GM04503 (cell line): ENCODE results near the gene TNFSF13B.
"Not testable (repeated sequence)": the region's sequence is repeated elsewhere in the genome, so short reads cannot be mapped to it uniquely, and the experiment has no call there.

Experiments
- DNase-seq: peaks from one replicate; pipeline ENCODE4 v3.0.0-alpha.2; 2012; ENCODE audit warnings: low read depth

Gene TNFSF13B

DNA sequence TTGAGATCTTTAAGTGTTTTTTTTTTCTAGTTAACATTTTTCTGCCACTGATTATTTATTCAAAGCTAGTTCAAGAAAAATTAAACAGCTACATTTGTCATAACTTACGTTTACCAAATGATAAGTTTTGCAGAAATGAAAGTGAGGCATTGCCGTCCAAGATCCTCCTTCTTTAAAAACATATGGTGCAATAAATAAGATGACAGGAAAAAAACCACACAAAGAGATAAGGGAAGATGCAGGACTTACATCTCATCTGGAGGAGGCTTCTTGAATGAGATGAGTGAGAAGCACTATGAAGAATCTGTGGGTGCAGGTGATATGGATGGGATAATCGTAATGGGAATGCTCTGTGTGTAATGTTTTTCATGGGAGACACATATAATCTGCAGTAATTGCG is 12.4 kb downstream of the TNFSF13B start:
- DNase-seq = no peak

DNA sequence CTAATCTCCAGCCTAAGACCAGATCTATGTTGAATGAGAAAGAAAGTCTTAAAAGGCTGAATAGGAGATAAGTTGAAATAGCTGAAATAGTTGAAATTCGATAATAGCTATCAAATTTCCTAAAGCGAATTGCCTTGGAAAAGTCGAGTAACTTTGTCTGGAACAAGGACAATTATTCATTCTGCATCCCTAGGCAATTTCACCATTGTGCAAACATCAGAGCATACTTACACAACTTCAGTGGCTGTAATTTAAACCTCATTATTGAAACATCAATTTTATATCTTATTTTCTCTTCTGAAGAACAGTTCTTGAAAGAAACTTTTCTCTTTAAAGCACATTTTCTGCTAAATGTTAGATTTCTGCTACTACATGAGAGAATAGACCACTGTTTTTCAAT is 13.6 kb downstream of the TNFSF13B start:
- no peak for DNase-seq

DNA sequence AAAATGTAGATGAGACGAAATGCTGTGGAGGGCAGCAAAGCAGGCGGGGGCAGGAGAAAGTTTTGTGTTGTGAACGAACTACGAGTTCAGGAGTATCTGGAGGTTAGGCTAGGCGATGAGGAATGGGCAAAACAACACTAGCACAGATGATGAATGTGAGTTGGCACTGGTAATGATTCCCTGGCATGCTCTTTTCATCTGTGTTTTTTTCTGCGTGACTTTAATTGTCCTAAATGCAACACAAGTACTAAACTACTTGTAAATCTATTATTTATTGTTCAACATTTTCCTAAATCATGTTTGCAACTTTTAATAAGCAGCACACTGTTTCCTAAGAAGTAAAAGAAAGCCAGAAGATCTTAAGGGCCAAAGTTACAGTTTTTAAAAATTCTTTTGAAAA is 19.2 kb downstream of the TNFSF13B start:
- no peak for DNase-seq

DNA sequence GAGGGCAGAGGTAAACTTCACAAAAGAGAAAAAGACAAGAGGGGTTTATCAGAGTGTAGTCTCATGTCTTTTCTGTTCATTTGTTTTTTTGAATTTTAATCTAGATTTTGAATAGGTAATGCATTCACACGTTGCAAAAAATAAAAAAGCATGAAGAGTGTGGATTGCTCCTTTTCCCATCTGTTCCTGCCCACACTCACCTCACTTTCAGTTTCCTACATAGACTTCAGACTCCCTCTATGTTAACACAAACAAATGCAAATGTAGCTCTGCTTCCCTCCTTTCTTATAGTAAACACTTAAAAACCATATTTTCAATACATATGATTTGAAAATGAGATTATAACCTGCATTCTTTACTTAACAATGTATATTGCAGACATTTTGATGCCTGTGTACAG is 20.3 kb downstream of the TNFSF13B start:
- DNase-seq = no peak

DNA sequence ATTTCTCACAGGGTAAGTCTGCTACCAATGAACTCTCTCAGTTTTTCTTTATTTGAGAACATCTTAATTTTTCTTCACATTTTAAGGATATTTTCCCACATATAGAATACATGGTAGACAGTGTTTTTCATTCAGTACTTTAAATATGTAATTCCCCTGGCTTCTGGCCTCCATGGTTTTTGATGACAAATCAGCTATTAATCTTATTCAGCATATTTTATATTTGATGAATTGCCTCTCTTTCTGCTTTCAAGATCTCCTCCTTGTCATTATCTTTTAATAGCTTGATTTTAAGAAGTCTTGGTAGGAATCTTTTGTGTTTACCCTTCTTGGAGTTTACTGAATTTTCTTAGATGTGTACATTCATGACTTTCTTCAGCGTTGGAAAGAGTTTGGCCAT is 27.6 kb downstream of the TNFSF13B start:
- no peak for DNase-seq

DNA sequence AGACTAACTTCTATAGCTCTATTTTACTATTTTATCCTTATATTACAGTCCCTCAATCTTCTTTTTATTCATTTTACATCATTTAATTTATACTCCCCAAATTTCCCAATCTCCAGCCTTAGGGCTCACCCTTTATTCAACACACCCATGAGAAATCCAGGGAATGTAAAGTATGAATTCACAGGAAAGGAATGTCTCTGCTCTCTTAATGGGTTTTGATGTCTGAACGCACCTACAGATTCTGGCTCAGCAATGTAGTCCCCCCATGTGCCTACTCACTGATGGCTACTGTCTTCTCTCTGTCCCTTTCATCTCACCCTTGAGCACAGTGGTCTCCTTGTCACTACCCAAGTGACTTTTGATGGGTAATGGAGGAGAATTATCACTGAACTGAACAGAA is 32.8 kb downstream of the TNFSF13B start:
- no peak for DNase-seq

DNA sequence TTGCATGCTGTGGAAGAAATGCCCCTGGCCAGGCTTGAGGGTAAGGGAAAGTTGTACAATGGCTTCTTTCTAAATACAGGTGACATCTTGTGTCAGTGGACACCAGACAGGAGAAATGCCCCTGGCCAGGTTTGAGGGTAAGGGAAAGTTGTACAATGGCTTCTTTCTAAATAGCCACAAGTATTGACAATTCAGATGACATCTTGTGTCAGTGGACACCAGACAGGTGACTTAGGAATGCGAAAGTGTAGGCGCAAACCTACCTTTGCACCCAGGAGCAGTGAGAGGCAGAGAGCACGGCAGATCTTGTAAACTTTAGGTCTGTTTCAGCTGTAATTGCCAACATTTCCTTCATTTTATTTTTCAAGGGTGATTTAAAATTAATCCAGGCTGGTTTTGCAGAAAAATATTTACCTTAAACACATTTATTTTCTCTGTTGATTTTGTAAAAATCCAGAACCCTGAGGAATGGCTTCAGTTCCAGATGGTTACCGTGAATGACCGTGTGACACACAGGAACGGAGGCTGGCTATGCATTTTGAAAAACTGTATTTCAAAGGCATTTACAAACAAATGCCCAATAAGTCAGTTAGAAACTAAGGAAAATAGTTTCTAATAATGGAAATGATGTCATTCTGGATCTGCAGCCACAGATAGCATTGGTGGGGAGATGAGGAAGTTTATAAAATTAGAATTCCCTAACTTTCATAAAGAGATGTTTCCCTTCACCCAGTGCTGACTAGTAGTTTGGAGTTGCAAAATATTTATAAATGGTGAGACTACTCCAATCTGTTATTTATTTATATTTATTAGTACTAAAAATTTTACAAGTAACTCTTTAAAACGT is 34.9 kb downstream of the TNFSF13B start:
- no peak for DNase-seq

DNA sequence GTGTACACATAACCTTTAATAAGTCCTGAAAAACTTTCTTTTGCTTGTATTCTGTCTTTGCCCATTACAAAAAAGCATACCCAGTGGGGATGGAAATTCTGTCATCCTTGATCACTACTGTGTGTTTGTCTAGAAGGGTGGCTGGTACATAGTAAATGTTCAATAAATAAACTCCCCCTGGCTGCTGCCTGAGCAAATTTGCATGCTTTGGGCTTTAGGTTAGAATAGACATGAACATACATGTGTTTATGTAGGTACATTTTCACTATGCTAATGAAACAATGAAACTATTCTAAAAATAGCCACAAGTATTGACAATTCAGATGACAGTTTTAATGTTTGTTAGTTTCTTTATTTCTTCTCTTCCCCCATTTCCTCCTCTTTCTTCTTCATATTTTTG is 36.1 kb downstream of the TNFSF13B start:
- no peak for DNase-seq

DNA sequence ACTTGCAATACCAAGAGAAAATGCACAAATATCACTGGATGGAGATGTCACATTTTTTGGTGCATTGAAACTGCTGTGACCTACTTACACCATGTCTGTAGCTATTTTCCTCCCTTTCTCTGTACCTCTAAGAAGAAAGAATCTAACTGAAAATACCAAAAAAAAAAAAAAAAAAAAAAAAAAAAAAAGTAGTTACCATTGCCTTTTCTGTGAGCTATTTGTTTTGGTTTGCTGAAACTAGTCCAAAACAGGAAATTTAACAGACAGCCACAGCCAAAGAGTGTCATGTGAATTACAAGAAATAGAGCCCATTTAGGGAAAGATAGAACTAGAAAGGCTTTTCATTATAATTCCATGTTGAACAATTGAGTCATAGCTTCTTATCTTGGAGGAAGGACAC is 37.3 kb downstream of the TNFSF13B start:
- DNase-seq = no peak

DNA sequence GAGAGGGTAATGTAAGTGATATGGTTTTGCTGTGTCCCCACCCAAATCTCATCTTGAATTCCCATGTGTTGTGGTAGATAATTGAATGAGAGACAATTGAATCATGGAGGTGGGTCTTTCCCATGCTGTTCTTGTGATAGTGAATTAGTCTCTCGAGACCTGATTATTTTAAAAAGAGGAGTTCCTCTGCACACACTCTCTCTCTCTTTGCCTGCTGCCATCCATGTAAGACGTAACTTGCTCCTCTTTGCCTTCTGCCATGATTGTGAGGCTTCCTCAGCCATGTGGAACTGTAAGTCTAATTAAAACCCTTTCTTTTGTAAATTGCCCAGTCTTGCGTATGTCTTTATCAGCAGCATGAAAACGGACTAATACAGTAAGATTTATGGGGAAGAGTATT is 42.1 kb downstream of the TNFSF13B start:
- DNase-seq = not testable (repeated sequence)

DNA sequence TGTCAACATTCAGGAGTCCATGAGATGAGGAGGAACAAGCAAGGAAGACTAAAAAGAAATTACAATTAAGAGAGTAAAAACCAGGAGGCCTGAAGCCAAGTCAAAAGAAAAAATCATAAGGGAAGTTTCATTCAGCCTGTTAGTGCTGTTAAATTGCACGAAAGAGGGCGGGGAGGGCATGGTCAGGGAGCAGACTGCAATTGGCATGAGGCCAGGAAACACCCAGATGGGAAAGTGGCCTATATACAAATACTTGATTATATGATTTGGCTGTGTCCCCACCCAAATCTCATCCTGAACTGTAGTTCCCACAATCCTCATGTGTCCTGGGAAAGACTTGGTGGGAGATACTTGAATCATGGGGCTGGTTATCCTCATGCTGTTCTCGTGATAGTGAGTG is 43.9 kb downstream of the TNFSF13B start:
- no peak for DNase-seq

DNA sequence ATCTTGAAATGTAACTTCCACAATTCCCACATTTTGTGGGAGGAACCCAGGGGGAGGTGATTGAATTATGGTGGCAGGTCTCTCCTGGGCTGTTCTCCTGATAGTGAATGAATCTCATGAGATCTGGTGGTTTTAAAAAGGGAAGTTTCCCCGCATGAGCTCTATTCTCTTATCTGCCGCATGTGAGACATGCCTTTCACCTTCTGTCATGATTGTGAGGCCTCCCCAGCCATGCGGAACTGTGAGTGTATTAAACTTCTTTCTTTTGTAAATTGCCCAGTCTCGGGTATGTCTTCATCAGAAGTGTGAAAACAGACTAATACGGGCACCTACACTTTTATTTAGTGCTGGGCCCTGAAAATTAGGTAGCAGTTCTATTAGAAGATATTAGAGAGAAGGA is 45.8 kb downstream of the TNFSF13B start:
- no peak for DNase-seq

DNA sequence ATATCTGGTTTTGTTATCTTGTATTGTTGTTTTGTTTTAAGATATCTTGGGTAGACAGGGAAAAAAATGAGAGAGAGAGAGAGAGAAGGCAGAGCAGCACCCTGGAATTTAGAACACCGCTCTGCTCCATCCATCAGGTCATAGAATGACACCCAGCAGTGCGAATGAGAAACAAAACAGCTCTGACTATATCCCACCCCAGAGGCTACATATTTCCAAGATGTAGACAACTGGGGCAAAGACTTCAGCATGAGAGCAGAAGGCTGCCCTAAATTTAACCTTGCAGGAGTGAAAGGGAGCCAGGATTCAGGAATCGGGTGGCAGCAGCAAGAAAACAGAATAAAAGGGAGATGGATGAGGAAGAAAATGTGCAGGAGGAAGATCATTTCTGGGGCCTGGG is 46.5 kb downstream of the TNFSF13B start:
- DNase-seq = no peak

DNA sequence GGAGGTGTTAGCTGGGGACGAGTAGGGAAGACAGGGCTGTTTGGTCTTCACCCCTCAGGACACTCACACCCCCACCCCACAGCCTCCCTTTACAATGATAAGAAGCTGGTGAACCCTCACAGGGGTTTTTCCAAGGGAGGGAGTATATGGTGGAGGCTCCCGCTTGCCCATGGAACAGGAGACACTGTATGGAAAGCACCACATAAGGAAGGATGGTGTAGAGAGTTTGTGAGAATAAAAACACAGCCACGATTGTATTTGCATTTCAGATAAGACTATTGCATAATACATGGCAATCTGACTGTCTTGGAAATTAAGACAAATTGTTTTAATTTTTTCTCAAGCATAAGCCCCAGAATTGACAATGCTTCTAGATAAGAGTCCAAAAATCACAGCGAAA is 46.9 kb downstream of the TNFSF13B start:
- no peak for DNase-seq

DNA sequence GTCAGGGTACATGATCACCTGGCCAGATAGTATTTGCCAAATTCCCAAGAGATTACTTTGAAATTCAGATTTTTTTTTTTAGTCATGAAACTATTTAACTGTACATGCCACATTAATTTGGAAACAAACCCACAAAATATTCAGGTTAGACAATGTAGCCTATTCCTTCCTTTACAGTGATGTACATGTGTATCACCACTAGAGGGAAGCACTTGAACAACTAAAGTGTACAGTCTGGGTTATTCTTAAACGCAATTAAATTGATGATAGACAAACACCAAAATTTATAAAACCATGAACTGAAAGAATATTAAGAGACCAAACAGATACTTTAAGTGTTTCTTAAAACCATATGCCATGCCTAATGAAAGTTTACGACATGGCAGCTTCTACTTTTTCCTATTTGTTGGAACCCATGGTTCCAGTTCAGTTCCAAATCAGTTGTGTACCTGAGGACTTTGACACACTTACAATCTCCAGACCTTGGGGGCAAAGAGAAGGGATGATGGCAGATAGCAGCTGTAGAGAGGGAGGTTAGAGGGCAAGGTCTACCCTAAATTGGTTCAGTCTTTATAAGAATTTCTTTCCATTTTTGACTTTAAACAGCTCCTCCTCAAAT is 52.8 kb downstream of the TNFSF13B start:
- DNase-seq = no peak

DNA sequence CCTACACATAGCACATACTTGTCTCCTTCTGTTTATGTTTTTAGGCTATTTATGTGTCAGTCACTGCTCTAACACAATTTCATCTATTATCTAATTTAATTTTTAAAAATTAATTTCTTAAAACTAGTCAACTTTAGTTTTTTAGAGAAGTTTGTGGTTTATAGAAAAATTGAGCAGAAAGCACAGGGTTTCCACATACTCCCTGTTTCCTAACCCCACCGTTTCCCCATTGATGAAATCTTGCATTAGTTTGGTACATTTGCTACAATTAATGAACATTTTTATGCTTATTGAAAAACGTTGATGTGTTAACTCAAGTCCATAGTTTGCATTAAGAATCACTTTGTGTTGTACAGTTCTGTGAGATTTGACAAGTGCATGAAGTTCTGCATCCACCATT is 53.5 kb downstream of the TNFSF13B start:
- DNase-seq = no peak

DNA sequence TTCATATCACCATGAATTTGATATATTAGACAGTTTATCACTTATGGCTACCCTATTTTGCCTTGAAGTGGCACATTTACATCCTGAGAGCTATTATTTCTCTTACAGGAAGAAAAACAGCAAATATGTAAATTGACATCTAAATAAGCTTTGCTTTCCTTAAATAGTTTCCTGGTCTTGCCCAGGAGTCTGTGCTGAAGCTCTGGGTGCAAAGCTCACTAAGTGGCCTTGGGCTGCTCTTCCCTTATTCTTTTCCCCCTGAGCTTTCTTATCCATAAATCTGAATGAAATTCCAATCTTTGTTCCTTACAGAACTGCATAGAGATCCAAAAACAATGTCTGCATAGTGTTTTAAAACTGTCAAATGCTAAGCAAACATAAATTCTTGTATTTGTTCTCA is 56.3 kb downstream of the TNFSF13B start:
- no peak for DNase-seq

DNA sequence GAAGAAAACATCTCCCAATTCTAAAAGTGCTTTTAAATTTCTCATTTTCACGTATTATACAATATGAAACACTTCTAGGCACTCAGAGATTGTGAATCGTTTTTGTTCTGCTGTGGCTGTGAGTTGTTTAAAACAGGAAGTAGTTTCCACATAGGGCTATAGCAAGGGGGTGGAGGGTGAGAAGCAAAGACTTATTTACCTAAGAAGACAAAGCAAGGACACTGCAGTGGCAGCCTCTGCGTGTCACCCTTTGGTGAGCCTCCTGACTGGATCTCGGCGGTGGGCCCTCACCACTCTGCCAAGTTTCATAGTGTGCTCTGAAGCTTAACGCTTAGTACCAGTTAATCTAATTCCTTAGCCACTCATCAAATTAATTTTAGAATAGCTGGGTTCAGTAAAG is 56.8 kb downstream of the TNFSF13B start:
- DNase-seq = no peak

DNA sequence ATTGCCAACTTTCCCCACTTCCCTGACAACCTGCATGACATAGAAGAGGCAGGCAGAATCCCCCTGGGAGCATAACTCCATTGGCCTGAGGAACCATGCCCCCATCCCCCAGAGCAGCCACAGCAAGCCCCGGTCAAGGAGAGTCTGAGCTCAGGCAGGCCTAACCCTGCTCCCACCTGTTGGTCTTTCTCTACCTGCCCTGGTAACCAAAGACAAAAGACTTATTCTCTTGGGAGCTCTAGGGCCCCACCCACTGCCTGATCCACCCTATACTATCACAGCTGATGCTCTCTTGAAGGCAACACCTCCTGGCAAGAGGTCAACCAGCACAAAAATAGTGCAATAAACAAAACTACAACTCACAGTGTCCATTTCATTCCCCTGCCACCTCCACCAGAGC is 59.3 kb downstream of the TNFSF13B start:
- DNase-seq = no peak

DNA sequence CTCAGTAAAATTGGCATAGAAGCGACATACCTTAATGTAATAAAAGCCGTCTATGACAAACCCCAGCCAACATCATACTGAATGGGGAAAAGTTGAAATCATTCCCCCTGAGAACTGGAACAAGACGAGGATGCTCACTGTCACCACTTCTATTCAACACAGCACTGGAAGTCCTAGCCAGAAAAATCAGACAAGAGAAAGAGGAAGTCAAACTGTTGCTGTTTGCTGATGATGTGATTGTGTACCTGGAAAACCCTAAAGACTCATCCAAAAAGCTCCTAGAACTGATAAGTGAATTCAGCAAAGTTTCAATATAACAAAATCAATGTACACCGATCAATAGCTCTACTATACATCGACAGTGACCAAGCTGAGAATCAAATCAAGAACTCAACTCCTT is 63.3 kb downstream of the TNFSF13B start:
- DNase-seq = no peak

DNA sequence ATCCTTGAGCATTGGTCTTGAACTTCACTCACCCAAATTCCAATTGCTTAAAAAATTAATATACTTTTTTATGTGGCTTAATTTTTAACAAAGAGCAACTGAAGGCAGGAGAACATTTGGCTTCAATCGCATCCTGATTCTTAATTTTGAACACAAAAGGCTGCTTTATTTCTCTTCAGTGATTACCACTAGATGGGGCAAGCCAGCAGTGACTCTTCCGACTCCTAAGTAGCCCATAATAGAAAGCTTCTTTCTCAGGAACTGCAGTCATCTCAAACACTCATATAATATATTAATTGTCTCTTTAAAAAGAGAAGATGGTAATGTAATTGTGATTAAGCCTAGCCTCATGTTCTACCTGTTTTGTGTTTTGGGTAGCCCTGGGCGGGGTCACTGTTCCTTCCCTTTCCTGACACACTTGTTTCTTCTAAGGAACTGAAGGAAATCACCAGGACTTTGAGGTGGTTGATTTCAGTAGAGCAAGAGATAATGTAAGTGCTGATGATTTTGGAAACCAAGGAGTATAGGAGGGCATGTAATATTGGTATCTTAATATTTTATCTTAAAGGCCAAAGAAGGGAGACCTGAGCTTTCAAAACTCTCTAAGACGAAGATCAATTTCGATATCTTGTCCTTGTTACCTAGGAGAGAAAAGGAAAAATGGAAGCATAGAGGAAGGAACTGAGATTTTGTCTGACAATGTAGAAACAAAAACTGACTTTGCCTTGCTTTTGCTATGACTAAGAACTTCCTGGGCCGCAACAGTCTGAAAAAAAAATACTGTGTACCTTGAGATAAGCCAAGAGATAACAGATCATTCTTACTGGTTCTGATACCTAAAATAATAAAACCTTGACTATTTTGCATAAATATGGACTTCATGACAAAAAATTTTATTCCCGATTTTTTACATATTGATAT is 73.1 kb downstream of the TNFSF13B start:
- no peak for DNase-seq

DNA sequence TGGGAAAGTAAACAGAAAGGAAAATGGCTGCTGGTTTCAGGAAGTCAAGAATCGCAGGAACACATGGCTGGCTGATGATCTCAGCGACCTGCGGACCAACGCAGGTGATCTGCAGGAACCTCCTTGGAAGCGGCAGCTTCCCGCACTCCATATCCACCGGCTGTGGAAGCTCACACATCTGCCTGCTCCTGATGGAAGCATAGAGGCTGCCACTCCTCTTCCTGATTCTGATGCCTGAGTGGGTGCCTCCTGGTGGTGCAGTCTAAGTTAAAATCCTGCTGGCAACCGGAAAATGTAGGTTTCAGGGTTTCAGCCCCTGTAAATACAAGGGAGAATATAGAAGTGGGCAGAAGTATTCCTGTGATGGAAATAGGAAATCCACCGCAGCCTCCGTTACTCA is 75.5 kb downstream of the TNFSF13B start:
- DNase-seq = no peak

DNA sequence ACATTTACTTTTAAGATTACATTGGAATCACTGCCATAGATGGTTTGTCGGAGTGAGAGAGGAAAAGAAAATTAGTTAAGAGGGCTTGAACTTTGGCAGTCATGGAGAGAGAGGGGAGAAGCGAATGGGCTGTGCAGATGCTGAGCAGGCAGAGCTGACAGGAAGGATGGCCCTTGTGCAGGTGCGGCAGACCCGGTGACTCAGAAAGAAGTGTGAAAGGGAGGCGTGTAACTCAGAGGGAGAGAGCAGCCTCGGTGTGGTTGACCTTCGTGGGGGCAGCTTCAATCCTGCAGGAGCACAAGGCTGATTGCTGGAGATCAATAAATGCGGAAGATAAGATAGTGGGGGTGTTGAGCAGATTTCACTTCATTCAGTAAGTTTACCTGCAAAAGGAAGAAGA is 76.9 kb downstream of the TNFSF13B start:
- DNase-seq = no peak
